H1 (cell line): ENCODE data around the gene IGFL3.

Experiments used
- EZH2 ChIP-seq: fragments of 200-600 bp; sonication (generic); IDR thresholded peaks from 2 replicates; pipeline ENCODE4 v1.7.1; 2012; ENCODE audit warnings: low read depth, mild to moderate bottlenecking, moderate library complexity, low read length, inconsistent platforms; ENCODE audit not compliant: severe bottlenecking
- GABPA ChIP-seq: IDR thresholded peaks from 2 replicates; pipeline ENCODE4 v1.6.1; 2011; ENCODE audit warnings: mild to moderate bottlenecking, low read length, moderate library complexity, borderline replicate concordance; ENCODE audit not compliant: insufficient read depth
- JUND ChIP-seq: IDR thresholded peaks from 2 replicates; pipeline ENCODE4 v1.6.1; 2011; ENCODE audit warnings: mild to moderate bottlenecking, improper control_type of control experiment, low read length
- MAX ChIP-seq: IDR thresholded peaks from 2 replicates; pipeline ENCODE4 v1.6.1; 2012; ENCODE audit warnings: inconsistent platforms
- RXRA ChIP-seq: IDR thresholded peaks from 2 replicates; pipeline ENCODE4 v1.6.1; 2011; ENCODE audit warnings: low read depth, mild to moderate bottlenecking, low read length, moderate library complexity; ENCODE audit not compliant: insufficient read depth
- TBP ChIP-seq: IDR thresholded peaks from 2 replicates; pipeline ENCODE4 v1.6.1; 2011; ENCODE audit warnings: low read depth, low read length, improper control_type of control experiment
- TF ChIP-seq, protein P1 (sequence below), 3 experiments: IDR thresholded peaks; 1 replicate in 2 of 3; 2 replicates in 1 of 3; pipeline versions ENCODE4 v1.5.1 to v1.6.1; 2011; ENCODE audit warnings: low read length in 3 of 3, mild to moderate bottlenecking in 3 of 3, inconsistent platforms in 2 of 3, low read depth in 1 of 3, moderate library complexity in 1 of 3; ENCODE audit not compliant: insufficient read depth in 1 of 3; ENCODE audit errors: control extremely low read depth in 1 of 3

DNA sequence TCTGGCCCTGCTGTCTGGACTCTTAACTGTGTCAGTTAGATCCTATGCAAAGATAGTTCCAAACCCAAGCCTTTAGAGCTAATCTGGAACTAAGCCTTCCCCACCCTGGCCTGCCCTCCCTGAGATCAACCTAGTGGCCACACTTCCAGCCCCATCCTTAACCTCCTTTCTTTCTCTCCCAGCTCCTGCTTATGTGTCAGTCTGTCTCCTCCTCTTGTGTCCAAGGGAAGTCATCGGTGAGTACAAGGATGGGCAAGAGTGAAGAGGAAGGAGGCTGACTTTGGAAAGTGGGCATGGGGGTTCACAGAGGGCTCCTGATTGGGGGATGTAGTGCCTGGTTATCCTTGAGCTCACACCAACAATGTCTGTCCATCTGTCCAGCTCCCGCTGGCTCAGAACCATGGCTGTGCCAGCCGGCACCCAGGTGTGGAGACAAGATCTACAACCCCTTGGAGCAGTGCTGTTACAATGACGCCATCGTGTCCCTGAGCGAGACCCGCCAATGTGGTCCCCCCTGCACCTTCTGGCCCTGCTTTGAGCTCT lies 35.8 kb upstream of the IGFL3 start:
- no peak for TF ChIP-seq JUND
- TF ChIP-seq RXRA: no peak
- no peak for TF ChIP-seq MAX
- TF ChIP-seq, protein P1, sequence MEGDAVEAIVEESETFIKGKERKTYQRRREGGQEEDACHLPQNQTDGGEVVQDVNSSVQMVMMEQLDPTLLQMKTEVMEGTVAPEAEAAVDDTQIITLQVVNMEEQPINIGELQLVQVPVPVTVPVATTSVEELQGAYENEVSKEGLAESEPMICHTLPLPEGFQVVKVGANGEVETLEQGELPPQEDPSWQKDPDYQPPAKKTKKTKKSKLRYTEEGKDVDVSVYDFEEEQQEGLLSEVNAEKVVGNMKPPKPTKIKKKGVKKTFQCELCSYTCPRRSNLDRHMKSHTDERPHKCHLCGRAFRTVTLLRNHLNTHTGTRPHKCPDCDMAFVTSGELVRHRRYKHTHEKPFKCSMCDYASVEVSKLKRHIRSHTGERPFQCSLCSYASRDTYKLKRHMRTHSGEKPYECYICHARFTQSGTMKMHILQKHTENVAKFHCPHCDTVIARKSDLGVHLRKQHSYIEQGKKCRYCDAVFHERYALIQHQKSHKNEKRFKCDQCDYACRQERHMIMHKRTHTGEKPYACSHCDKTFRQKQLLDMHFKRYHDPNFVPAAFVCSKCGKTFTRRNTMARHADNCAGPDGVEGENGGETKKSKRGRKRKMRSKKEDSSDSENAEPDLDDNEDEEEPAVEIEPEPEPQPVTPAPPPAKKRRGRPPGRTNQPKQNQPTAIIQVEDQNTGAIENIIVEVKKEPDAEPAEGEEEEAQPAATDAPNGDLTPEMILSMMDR (IDR thresholded peaks at IDR 0.05; ENCODE audit: control extremely low read depth in 1 of 3, insufficient read depth in 1 of 3, low read depth in 1 of 3, low read length in 3 of 3): no peak
- no peak for TF ChIP-seq EZH2
- TF ChIP-seq TBP: no peak
- no peak for TF ChIP-seq GABPA
